ENCODE data around the gene ADAMTS1. TPM values are rescaled to one million over a fixed set of nuclear protein-coding genes. Genes with fewer than 3 reads are reported as not detected.

ADAMTS1 gene
- total and polyA plus RNA-seq, 2 donors (not counting 3 experiments of a cell fraction or from before 2014, with no cell fraction given) = 15.4 to 16.3 TPM

GRCh38 chr21:26832546-26832945 is 12.7 kb downstream of the ADAMTS1 start:
- Histone ChIP-seq H3K36me3 (ENCODE audit: control insufficient read depth in 2 of 2, extremely low read depth in 1 of 2, insufficient read depth in 2 of 2, low read length in 2 of 2) (no peaks in the 10 kb centered on the region), H4K20me1 (replicated peaks; ENCODE audit: control insufficient read depth, extremely low read depth, insufficient read depth, low read length) (no peaks in the 10 kb centered on the region), H3K4me2 (ENCODE audit: insufficient read depth, low read length) (no peak overlapping the region), H2AFZ (ENCODE audit: low read depth, low read length) (no peak overlapping the region), H3K9me1 (replicated peaks; ENCODE audit: control insufficient read depth, extremely low read depth, insufficient read depth, low read length) (no peaks in the 10 kb centered on the region), H3K4me3 (replicated peaks in 1 of 3; ENCODE audit: insufficient read depth in 1 of 3, low read depth in 1 of 3, low read length in 3 of 3) (no peak overlapping the region), H3K4me1 (ENCODE audit: control insufficient read depth, extremely low read depth, insufficient read depth, low read length) (no peaks in the 10 kb centered on the region), H3K9me3 (replicated peaks; ENCODE audit: control insufficient read depth, insufficient read depth, low read length) (no peaks in the 10 kb centered on the region), H3K27me3 (ENCODE audit: control insufficient read depth in 2 of 2, insufficient read depth in 2 of 2, low read length in 2 of 2) (peaks cover 5 to 10% of the 10 kb centered on the region in 2 experiments), H3K9ac (replicated peaks; ENCODE audit: extremely low read depth, insufficient read depth, low read length) (no peak overlapping the region), H3K79me2 (ENCODE audit: control insufficient read depth, insufficient read depth, low read length) (no peaks in the 10 kb centered on the region), H3K27ac (ENCODE audit: insufficient read depth, low read depth, low read length) (no peak overlapping the region)
- POLR2A ChIA-PET = no interaction called here
- intact Hi-C loops (cut with micrococcal nuclease) = no loop called here
- TF ChIP-seq FOS (IDR thresholded peaks at IDR 0.05; ENCODE audit: borderline replicate concordance, insufficient read depth, low read length) (no peak), MYC (IDR thresholded peaks at IDR 0.05; ENCODE audit: low read depth, low read length) (no peak), GATA2 (IDR thresholded peaks at IDR 0.05; ENCODE audit: insufficient read depth, insufficient read length, low read depth, low read length) (no peak), POLR2AphosphoS5 (IDR thresholded peaks at IDR 0.05; ENCODE audit: insufficient read depth, low read depth, low read length) (no peak), POLR2A (IDR thresholded peaks at IDR 0.05; ENCODE audit: low read depth, low read length) (no peak), JUN (IDR thresholded peaks at IDR 0.05; ENCODE audit: borderline replicate concordance, insufficient read depth, insufficient read length, low read depth) (no peak), EZH2 (IDR thresholded peaks at IDR 0.05; ENCODE audit: borderline replicate concordance, low read depth, low read length, severe bottlenecking) (no peak), CTCF (IDR thresholded peaks at IDR 0.05; ENCODE audit: extremely low read depth in 1 of 2, insufficient read depth in 1 of 2, low read depth in 1 of 2, low read length in 2 of 2) (no peak)
- TF ChIP-seq, protein P1, sequence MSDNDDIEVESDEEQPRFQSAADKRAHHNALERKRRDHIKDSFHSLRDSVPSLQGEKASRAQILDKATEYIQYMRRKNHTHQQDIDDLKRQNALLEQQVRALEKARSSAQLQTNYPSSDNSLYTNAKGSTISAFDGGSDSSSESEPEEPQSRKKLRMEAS (IDR thresholded peaks at IDR 0.05; ENCODE audit: insufficient read depth, insufficient read length) = no peak
- DNase-seq (ENCODE audit: low read depth, low spot score) (no peak), FAIRE-seq (no peak)
- BruUV-seq (replicated peaks) = no TSS peak
- dilution Hi-C loops (cut with MboI; ENCODE audit: extremely low pct_ligation_motif_present, low sequenced_read_pairs) = no loop called here
- CTCF ChIA-PET = no interaction called here

Measured in endothelial cell of umbilical vein (primary cell).